Measurements from ENCODE around the gene TPPP. TPM values are rescaled to one million over a fixed set of nuclear protein-coding genes. Genes with fewer than 3 reads are reported as not detected.
"Not testable (repeated sequence)": the region's sequence is repeated elsewhere in the genome, so short reads cannot be mapped to it uniquely, and the experiment has no call there.

TPPP gene
- total and polyA plus RNA-seq, 2 donors = 0.24 to 0.64 TPM

DNA sequence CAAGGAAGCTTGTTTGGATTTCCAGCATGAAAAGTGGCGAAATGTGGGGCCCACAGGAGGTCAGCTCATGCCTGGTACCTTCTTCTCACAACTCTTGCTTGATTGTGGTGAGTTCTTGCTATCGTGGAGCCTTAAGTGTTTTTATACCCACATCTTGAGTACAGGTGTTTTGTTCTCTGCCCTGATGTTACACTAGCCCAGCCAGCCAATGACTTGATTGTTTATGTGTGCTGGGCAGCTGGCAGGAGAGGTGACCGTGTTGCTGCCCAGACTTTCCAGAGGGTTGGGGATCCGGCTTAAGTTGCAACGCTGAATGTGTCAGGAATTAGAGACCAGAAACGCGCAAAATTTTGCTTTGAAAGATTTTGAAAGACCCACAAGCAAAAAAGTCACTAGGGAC, 24.0 kb upstream of the TPPP start:
- DNase-seq (ENCODE audit: low read depth in 6 of 9, low spot score in 9 of 9) = no peak
- 82% methylated on average over 7 of the region's 7 CpGs for WGBS
- Histone ChIP-seq H3K9me3 (ENCODE audit: control insufficient read depth in 2 of 2, insufficient read depth in 1 of 2, low read length in 1 of 2) (peaks cover 0 to 1% of the 10 kb centered on the region in 2 donors), H3K36me3 (ENCODE audit: control insufficient read depth in 2 of 2, insufficient read depth in 2 of 2, low read length in 1 of 2) (no peaks in the 10 kb centered on the region), H3K4me3 (ENCODE audit: low read length in 2 of 2) (no peak overlapping the region), H3K27me3 (ENCODE audit: control insufficient read depth in 2 of 2, insufficient read depth in 1 of 2, low read length in 1 of 2) (no peaks in the 10 kb centered on the region), H3K4me1 (ENCODE audit: control insufficient read depth in 2 of 2, insufficient read depth in 2 of 2, low read length in 2 of 2) (no peaks in the 10 kb centered on the region), H3K27ac (ENCODE audit: low read depth in 1 of 2, low read length in 1 of 2) (no peak overlapping the region)

- H3K36me3 ChIP-seq (ENCODE audit: control insufficient read depth in 2 of 2, insufficient read depth in 2 of 2, low read length in 1 of 2); H3K27ac ChIP-seq (ENCODE audit: low read depth in 1 of 2, low read length in 1 of 2); H3K9me3 ChIP-seq (ENCODE audit: control insufficient read depth in 2 of 2, insufficient read depth in 1 of 2, low read length in 1 of 2); H3K4me1 ChIP-seq (ENCODE audit: control insufficient read depth in 2 of 2, insufficient read depth in 2 of 2, low read length in 2 of 2); H3K27me3 ChIP-seq (ENCODE audit: control insufficient read depth in 2 of 2, insufficient read depth in 1 of 2, low read length in 1 of 2); H3K4me3 ChIP-seq (ENCODE audit: low read length in 2 of 2); DNase-seq (ENCODE audit: low read depth in 6 of 9, low spot score in 9 of 9): not testable (repeated sequence)
- WGBS = 92% methylated on average over 4 of the region's 4 CpGs
These were observed 23.6 kb upstream of the TPPP start for GRCh38 chr5:716740-717139.

DNA sequence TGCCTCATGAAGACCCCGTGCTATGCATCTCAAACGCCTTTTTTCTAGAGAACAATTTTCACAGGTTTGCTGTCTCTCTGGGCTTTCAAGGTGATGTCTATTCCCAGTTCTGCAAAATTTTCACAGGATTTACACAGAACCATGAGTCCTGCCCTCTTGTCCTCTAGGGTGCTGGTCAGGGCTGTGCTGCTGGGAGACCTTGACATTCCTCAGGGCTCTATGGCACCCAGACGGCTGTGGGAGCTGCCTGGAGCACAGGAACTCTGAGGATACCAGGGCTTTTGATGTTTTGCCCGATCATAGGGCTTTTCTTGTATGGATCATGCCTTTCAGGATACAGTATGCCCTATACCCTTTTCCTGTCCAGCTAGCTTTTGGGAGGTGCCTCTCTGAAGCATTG, 22.5 kb upstream of the TPPP start:
- DNase-seq (ENCODE audit: low read depth in 6 of 9, low spot score in 9 of 9); H3K4me1 ChIP-seq (ENCODE audit: control insufficient read depth in 2 of 2, insufficient read depth in 2 of 2, low read length in 2 of 2); H3K27ac ChIP-seq (ENCODE audit: low read depth in 1 of 2, low read length in 1 of 2); H3K9me3 ChIP-seq (ENCODE audit: control insufficient read depth in 2 of 2, insufficient read depth in 1 of 2, low read length in 1 of 2); H3K4me3 ChIP-seq (ENCODE audit: low read length in 2 of 2); H3K36me3 ChIP-seq (ENCODE audit: control insufficient read depth in 2 of 2, insufficient read depth in 2 of 2, low read length in 1 of 2); H3K27me3 ChIP-seq (ENCODE audit: control insufficient read depth in 2 of 2, insufficient read depth in 1 of 2, low read length in 1 of 2): not testable (repeated sequence)
- WGBS = 96% methylated on average over 4 of the region's 4 CpGs

GRCh38 chr5:714215-715118, 21.3 kb upstream of the TPPP start:
- H3K27me3 ChIP-seq (ENCODE audit: control insufficient read depth in 2 of 2, insufficient read depth in 1 of 2, low read length in 1 of 2); H3K4me3 ChIP-seq (ENCODE audit: low read length in 2 of 2); H3K9me3 ChIP-seq (ENCODE audit: control insufficient read depth in 2 of 2, insufficient read depth in 1 of 2, low read length in 1 of 2); DNase-seq (ENCODE audit: low read depth in 6 of 9, low spot score in 9 of 9); H3K27ac ChIP-seq (ENCODE audit: low read depth in 1 of 2, low read length in 1 of 2); H3K36me3 ChIP-seq (ENCODE audit: control insufficient read depth in 2 of 2, insufficient read depth in 2 of 2, low read length in 1 of 2); H3K4me1 ChIP-seq (ENCODE audit: control insufficient read depth in 2 of 2, insufficient read depth in 2 of 2, low read length in 2 of 2): not testable (repeated sequence)
- 89% methylated on average over 8 of the region's 8 CpGs for WGBS

GRCh38 chr5:713686-714085, 20.5 kb upstream of the TPPP start:
- not testable (repeated sequence) for H3K9me3 ChIP-seq (ENCODE audit: control insufficient read depth in 2 of 2, insufficient read depth in 1 of 2, low read length in 1 of 2); H3K27ac ChIP-seq (ENCODE audit: low read depth in 1 of 2, low read length in 1 of 2); H3K4me1 ChIP-seq (ENCODE audit: control insufficient read depth in 2 of 2, insufficient read depth in 2 of 2, low read length in 2 of 2); H3K4me3 ChIP-seq (ENCODE audit: low read length in 2 of 2); DNase-seq (ENCODE audit: low read depth in 6 of 9, low spot score in 9 of 9); H3K36me3 ChIP-seq (ENCODE audit: control insufficient read depth in 2 of 2, insufficient read depth in 2 of 2, low read length in 1 of 2); H3K27me3 ChIP-seq (ENCODE audit: control insufficient read depth in 2 of 2, insufficient read depth in 1 of 2, low read length in 1 of 2)
- WGBS = 70% methylated on average over 2 of the region's 3 CpGs

- 96% methylated on average over 3 of the region's 3 CpGs for WGBS
- not testable (repeated sequence) for H3K27me3 ChIP-seq (ENCODE audit: control insufficient read depth in 2 of 2, insufficient read depth in 1 of 2, low read length in 1 of 2); H3K4me1 ChIP-seq (ENCODE audit: control insufficient read depth in 2 of 2, insufficient read depth in 2 of 2, low read length in 2 of 2); H3K4me3 ChIP-seq (ENCODE audit: low read length in 2 of 2); DNase-seq (ENCODE audit: low read depth in 6 of 9, low spot score in 9 of 9); H3K27ac ChIP-seq (ENCODE audit: low read depth in 1 of 2, low read length in 1 of 2); H3K9me3 ChIP-seq (ENCODE audit: control insufficient read depth in 2 of 2, insufficient read depth in 1 of 2, low read length in 1 of 2); H3K36me3 ChIP-seq (ENCODE audit: control insufficient read depth in 2 of 2, insufficient read depth in 2 of 2, low read length in 1 of 2)
These were observed 15.8 kb upstream of the TPPP start for GRCh38 chr5:708848-709517.

- H3K4me3 ChIP-seq (ENCODE audit: low read length in 2 of 2); H3K4me1 ChIP-seq (ENCODE audit: control insufficient read depth in 2 of 2, insufficient read depth in 2 of 2, low read length in 2 of 2); H3K9me3 ChIP-seq (ENCODE audit: control insufficient read depth in 2 of 2, insufficient read depth in 1 of 2, low read length in 1 of 2); H3K27ac ChIP-seq (ENCODE audit: low read depth in 1 of 2, low read length in 1 of 2); H3K27me3 ChIP-seq (ENCODE audit: control insufficient read depth in 2 of 2, insufficient read depth in 1 of 2, low read length in 1 of 2); DNase-seq (ENCODE audit: low read depth in 6 of 9, low spot score in 9 of 9); H3K36me3 ChIP-seq (ENCODE audit: control insufficient read depth in 2 of 2, insufficient read depth in 2 of 2, low read length in 1 of 2): not testable (repeated sequence)
- 95% methylated on average over 4 of the region's 4 CpGs for WGBS
These were observed 15.2 kb upstream of the TPPP start for GRCh38 chr5:708374-708773.

DNA sequence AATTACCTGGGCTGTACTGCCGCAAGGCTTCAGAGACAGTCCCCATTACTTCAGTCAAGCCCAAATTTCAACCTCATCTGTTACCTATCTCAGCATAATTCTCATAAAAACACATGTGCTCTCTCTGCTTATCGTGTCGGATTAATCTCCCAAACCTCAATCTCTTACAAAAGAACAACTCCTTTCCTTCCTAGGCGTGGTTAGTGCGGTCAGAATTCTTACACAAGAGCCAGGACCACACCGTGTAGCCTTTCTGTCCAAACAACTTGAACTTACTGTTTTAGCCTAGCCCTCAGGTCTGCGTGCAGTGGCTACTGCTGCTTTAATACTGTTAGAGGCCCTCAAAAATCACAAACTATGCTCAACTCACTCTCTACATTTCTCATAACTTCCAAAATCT, 13.0 kb upstream of the TPPP start:
- not testable (repeated sequence) for H3K9me3 ChIP-seq (ENCODE audit: control insufficient read depth in 2 of 2, insufficient read depth in 1 of 2, low read length in 1 of 2); H3K27me3 ChIP-seq (ENCODE audit: control insufficient read depth in 2 of 2, insufficient read depth in 1 of 2, low read length in 1 of 2); DNase-seq (ENCODE audit: low read depth in 6 of 9, low spot score in 9 of 9); H3K4me3 ChIP-seq (ENCODE audit: low read length in 2 of 2); H3K4me1 ChIP-seq (ENCODE audit: control insufficient read depth in 2 of 2, insufficient read depth in 2 of 2, low read length in 2 of 2); H3K36me3 ChIP-seq (ENCODE audit: control insufficient read depth in 2 of 2, insufficient read depth in 2 of 2, low read length in 1 of 2); H3K27ac ChIP-seq (ENCODE audit: low read depth in 1 of 2, low read length in 1 of 2)
- 63% methylated on average over 7 of the region's 7 CpGs for WGBS
